ENCODE results near the gene PCGF3. TPM values are rescaled to one million over a fixed set of nuclear protein-coding genes. Genes with fewer than 3 reads are reported as not detected.

Gene PCGF3
- total and polyA plus RNA-seq, 4 donors: 11.0 to 23.3 (median 14.3) TPM

DNA sequence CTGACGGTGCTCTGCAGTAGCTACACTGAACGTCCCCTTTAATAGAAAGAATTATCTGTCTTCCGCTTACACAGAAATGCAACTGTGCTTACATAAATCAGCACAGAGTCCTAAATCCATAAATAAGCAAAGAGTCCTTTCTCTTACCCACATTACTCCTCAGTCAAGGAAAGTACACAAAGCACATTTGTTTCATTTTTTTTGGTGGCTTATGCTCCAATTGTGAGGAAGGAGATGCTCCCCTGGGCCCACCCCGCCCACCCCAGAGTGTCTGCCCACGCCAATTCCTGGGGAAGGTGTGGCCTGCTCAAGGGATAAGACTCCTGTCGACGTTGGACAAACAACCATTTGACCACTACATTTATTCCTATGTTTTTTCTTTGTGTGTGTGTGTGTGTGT, 66.5 kb downstream of the PCGF3 start:
- no peak overlapping the region for H3K4me3 ChIP-seq (ENCODE audit: low read depth in 1 of 3, low read length in 3 of 3)
- H3K27ac ChIP-seq (ENCODE audit: low read depth in 1 of 2, low read length in 2 of 2): no peak overlapping the region
- no peaks in the 10 kb centered on the region for H3K9me3 ChIP-seq (ENCODE audit: control insufficient read depth in 4 of 4, low read length in 3 of 4)
- no peak for TF ChIP-seq GABPA (IDR thresholded peaks at IDR 0.05 in 1 of 2, conservative IDR thresholded peaks at IDR 0.05 in 1 of 2)
- TF ChIP-seq, protein P1, sequence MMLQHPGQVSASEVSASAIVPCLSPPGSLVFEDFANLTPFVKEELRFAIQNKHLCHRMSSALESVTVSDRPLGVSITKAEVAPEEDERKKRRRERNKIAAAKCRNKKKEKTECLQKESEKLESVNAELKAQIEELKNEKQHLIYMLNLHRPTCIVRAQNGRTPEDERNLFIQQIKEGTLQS (IDR thresholded peaks at IDR 0.05): no peak
- TF ChIP-seq RXRA (IDR thresholded peaks at IDR 0.05): no peak
- TF ChIP-seq NR2F2 (IDR thresholded peaks at IDR 0.05): no peak
- TF ChIP-seq FOXA2 (IDR thresholded peaks at IDR 0.05): no peak
- no peak for TF ChIP-seq HNF4A (conservative IDR thresholded peaks at IDR 0.05)
- no peak for TF ChIP-seq HNF4G (IDR thresholded peaks at IDR 0.05)
- no peak for TF ChIP-seq FOXA1 (IDR thresholded peaks at IDR 0.05)
- TF ChIP-seq, protein P2, sequence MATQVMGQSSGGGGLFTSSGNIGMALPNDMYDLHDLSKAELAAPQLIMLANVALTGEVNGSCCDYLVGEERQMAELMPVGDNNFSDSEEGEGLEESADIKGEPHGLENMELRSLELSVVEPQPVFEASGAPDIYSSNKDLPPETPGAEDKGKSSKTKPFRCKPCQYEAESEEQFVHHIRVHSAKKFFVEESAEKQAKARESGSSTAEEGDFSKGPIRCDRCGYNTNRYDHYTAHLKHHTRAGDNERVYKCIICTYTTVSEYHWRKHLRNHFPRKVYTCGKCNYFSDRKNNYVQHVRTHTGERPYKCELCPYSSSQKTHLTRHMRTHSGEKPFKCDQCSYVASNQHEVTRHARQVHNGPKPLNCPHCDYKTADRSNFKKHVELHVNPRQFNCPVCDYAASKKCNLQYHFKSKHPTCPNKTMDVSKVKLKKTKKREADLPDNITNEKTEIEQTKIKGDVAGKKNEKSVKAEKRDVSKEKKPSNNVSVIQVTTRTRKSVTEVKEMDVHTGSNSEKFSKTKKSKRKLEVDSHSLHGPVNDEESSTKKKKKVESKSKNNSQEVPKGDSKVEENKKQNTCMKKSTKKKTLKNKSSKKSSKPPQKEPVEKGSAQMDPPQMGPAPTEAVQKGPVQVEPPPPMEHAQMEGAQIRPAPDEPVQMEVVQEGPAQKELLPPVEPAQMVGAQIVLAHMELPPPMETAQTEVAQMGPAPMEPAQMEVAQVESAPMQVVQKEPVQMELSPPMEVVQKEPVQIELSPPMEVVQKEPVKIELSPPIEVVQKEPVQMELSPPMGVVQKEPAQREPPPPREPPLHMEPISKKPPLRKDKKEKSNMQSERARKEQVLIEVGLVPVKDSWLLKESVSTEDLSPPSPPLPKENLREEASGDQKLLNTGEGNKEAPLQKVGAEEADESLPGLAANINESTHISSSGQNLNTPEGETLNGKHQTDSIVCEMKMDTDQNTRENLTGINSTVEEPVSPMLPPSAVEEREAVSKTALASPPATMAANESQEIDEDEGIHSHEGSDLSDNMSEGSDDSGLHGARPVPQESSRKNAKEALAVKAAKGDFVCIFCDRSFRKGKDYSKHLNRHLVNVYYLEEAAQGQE (IDR thresholded peaks at IDR 0.05): no peak
- TF ChIP-seq JUND (IDR thresholded peaks at IDR 0.05): no peak
- no peak for TF ChIP-seq TAF1 (conservative IDR thresholded peaks at IDR 0.05)
- TF ChIP-seq EGR1 (IDR thresholded peaks at IDR 0.05; ENCODE audit: low read depth in 2 of 2): no peak
- TF ChIP-seq, protein P3, sequence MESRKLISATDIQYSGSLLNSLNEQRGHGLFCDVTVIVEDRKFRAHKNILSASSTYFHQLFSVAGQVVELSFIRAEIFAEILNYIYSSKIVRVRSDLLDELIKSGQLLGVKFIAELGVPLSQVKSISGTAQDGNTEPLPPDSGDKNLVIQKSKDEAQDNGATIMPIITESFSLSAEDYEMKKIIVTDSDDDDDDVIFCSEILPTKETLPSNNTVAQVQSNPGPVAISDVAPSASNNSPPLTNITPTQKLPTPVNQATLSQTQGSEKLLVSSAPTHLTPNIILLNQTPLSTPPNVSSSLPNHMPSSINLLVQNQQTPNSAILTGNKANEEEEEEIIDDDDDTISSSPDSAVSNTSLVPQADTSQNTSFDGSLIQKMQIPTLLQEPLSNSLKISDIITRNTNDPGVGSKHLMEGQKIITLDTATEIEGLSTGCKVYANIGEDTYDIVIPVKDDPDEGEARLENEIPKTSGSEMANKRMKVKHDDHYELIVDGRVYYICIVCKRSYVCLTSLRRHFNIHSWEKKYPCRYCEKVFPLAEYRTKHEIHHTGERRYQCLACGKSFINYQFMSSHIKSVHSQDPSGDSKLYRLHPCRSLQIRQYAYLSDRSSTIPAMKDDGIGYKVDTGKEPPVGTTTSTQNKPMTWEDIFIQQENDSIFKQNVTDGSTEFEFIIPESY (IDR thresholded peaks at IDR 0.05): no peak
- TF ChIP-seq, protein P4, sequence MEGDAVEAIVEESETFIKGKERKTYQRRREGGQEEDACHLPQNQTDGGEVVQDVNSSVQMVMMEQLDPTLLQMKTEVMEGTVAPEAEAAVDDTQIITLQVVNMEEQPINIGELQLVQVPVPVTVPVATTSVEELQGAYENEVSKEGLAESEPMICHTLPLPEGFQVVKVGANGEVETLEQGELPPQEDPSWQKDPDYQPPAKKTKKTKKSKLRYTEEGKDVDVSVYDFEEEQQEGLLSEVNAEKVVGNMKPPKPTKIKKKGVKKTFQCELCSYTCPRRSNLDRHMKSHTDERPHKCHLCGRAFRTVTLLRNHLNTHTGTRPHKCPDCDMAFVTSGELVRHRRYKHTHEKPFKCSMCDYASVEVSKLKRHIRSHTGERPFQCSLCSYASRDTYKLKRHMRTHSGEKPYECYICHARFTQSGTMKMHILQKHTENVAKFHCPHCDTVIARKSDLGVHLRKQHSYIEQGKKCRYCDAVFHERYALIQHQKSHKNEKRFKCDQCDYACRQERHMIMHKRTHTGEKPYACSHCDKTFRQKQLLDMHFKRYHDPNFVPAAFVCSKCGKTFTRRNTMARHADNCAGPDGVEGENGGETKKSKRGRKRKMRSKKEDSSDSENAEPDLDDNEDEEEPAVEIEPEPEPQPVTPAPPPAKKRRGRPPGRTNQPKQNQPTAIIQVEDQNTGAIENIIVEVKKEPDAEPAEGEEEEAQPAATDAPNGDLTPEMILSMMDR (IDR thresholded peaks at IDR 0.05; ENCODE audit: low read depth, low read length, missing input control): no peak
- TF ChIP-seq YY1 (IDR thresholded peaks at IDR 0.05): no peak
- TF ChIP-seq, protein P5, sequence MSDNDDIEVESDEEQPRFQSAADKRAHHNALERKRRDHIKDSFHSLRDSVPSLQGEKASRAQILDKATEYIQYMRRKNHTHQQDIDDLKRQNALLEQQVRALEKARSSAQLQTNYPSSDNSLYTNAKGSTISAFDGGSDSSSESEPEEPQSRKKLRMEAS (IDR thresholded peaks at IDR 0.05): no peak
- TF ChIP-seq RAD21 (IDR thresholded peaks at IDR 0.05): no peak
- no peak for TF ChIP-seq SP1 (IDR thresholded peaks at IDR 0.05)
- no peak for DNase-seq (ENCODE audit: low spot score)
- peaks cover 3 to 18% (median 9%) of the 10 kb centered on the region in 4 donors for H3K4me1 ChIP-seq (ENCODE audit: control insufficient read depth in 4 of 4, insufficient read depth in 4 of 4, low read length in 3 of 4)
- 75% methylated on average over 7 of the region's 7 CpGs for WGBS
- no peak overlapping the region for H3K9ac ChIP-seq (ENCODE audit: low read depth in 1 of 2, low read length in 2 of 2)
- peaks cover 10 to 35% (median 21%) of the 10 kb centered on the region in 4 donors for H3K36me3 ChIP-seq (ENCODE audit: control insufficient read depth in 4 of 4, insufficient read depth in 3 of 4, low read depth in 1 of 4, low read length in 3 of 4)
- no peaks in the 10 kb centered on the region for H3K27me3 ChIP-seq (ENCODE audit: control insufficient read depth in 4 of 4, insufficient read depth in 4 of 4, low read length in 3 of 4)
